Urothelium cell line (cell line): ENCODE data around the gene B3GALT6.

Experiments used
- DNase-seq: peaks from one replicate; pipeline ENCODE4 v3.0.0; 2011; ENCODE audit warnings: low spot score, mixed read lengths
- FAIRE-seq: peaks from 2 replicates; lab custom pipeline; 2011; peaks lifted over from hg19 to GRCh38; lab: Jason Lieb, UNC

B3GALT6 gene

GRCh38 chr1:1200876-1201810 is 30.9 kb upstream of the B3GALT6 start:
- peak; percentile 76 for DNase-seq
- no peak for FAIRE-seq

GRCh38 chr1:1202831-1203560 is 29.0 kb upstream of the B3GALT6 start:
- FAIRE-seq = no peak
- DNase-seq = no peak

GRCh38 chr1:1203561-1204424 is 28.2 kb upstream of the B3GALT6 start:
- FAIRE-seq = no peak

GRCh38 chr1:1204425-1204920 is 27.6 kb upstream of the B3GALT6 start:
- FAIRE-seq (no peak), DNase-seq (no peak)

More at GRCh38 chr1:1203561-1204424, 28.2 kb upstream of the B3GALT6 start:
- no peak for DNase-seq

GRCh38 chr1:1204998-1205768 is 26.9 kb upstream of the B3GALT6 start:
- FAIRE-seq (no peak), DNase-seq (no peak)

GRCh38 chr1:1205769-1206375 is 26.2 kb upstream of the B3GALT6 start:
- FAIRE-seq (no peak), DNase-seq (no peak)

GRCh38 chr1:1206376-1206965 is 25.6 kb upstream of the B3GALT6 start, which contains the start of gene TNFRSF18:
Gene TNFRSF18 (minus strand): TSS chr1:1206592. CDS start chr1:1206571, 21 bp downstream.
- DNase-seq = no peak
- no peak for FAIRE-seq

- no peak for FAIRE-seq
Measured at GRCh38 chr1:1206966-1207531, 25.0 kb upstream of the B3GALT6 start.

GRCh38 chr1:1207571-1207892 is 24.5 kb upstream of the B3GALT6 start:
- DNase-seq (no peak), FAIRE-seq (no peak)

More at GRCh38 chr1:1206966-1207531, 25.0 kb upstream of the B3GALT6 start:
- no peak for DNase-seq

- FAIRE-seq = no peak
- peak; percentile 45 for DNase-seq
Measured at GRCh38 chr1:1208713-1209433, 23.2 kb upstream of the B3GALT6 start.

GRCh38 chr1:1210726-1211540 is 21.1 kb upstream of the B3GALT6 start:
- no peak for DNase-seq
- FAIRE-seq = no peak

GRCh38 chr1:1211541-1212441 is 20.2 kb upstream of the B3GALT6 start:
- DNase-seq (no peak), FAIRE-seq (no peak)

GRCh38 chr1:1212780-1213344 is 19.2 kb upstream of the B3GALT6 start:
- DNase-seq (no peak), FAIRE-seq (no peak)

GRCh38 chr1:1213345-1214265 is 18.4 kb upstream of the B3GALT6 start, which contains the start of gene TNFRSF4:
Gene TNFRSF4 (minus strand): TSS chr1:1214153. CDS start chr1:1214127, 26 bp downstream.
- FAIRE-seq (no peak), DNase-seq (no peak)
